B cell (primary cell): Measurements from ENCODE around the gene PRPS1. TPM values are rescaled to one million over a fixed set of nuclear protein-coding genes. Genes with fewer than 3 reads are reported as not detected.

Experiments
- ATAC-seq: fragments of 200-7000 bp; cut with Tn5 transposase; one replicate; pipeline ENCODE4 v1.10.0; 2021; ENCODE audit warnings: low read depth, mild to moderate bottlenecking, moderate number of reproducible peaks, moderate library complexity
- CTCF ChIA-PET: fragments of 350-600 bp; sonication (Branson Sonifier 250); formaldehyde crosslinking; loops from one replicate; lab custom pipeline; 2021; ENCODE audit warnings: antibody characterized with exemption, inconsistent platforms; lab: Charles Lee
- POLR2A ChIA-PET: fragments of 350-600 bp; sonication (Branson Sonifier 250); formaldehyde crosslinking; loops from one replicate; lab custom pipeline; 2021; ENCODE audit warnings: antibody characterized with exemption; lab: Charles Lee
- DNase-seq: peaks from one replicate; pipeline ENCODE4 v3.0.0; 2013
- H2AFZ ChIP-seq: 2 replicates; pipeline ENCODE4 v1.6.1; 2012; ENCODE audit warnings: mild to moderate bottlenecking, low read depth, low read length; ENCODE audit not compliant: insufficient read depth, poor library complexity, severe bottlenecking
- H3K27ac ChIP-seq, 2 donors: 1 replicate in 1 of 2; 2 replicates in 1 of 2; pipeline ENCODE4 v1.5.1; 2012 to 2013; ENCODE audit warnings: low read length in 2 of 2, mild to moderate bottlenecking in 2 of 2, moderate library complexity in 1 of 2
- H3K27me3 ChIP-seq, 4 experiments: fragments of 200-600 bp in 1 of 4; sonication (generic) in 1 of 4; replicated peaks in 1 of 4; 1 replicate in 2 of 4; 2 replicates in 2 of 4; pipeline versions ENCODE4 v1.6.1 to v1.7.0; 2013 to 2016; ENCODE audit warnings: low read length in 3 of 4, mild to moderate bottlenecking in 2 of 4, mixed read lengths in 1 of 4, moderate library complexity in 1 of 4; ENCODE audit not compliant: insufficient read depth in 4 of 4, control insufficient read depth in 3 of 4; ENCODE audit errors: control extremely low read depth in 1 of 4
- H3K36me3 ChIP-seq, 2 experiments: replicated peaks in 1 of 2; 1 replicate in 1 of 2; 2 replicates in 1 of 2; pipeline versions ENCODE4 v1.6.1 to v1.7.1; 2013; ENCODE audit warnings: low read length in 1 of 2; ENCODE audit not compliant: insufficient read depth in 2 of 2, control insufficient read depth in 1 of 2; ENCODE audit errors: control extremely low read depth in 1 of 2, extremely low read depth in 1 of 2
- H3K4me1 ChIP-seq, 2 donors: fragments of 200-600 bp in 1 of 2; sonication (generic) in 1 of 2; 1 replicate in 1 of 2; 2 replicates in 1 of 2; pipeline versions ENCODE4 v1.5.1 to v1.6.1; 2013 to 2017; ENCODE audit warnings: low read length in 2 of 2; ENCODE audit not compliant: control insufficient read depth in 2 of 2, insufficient read depth in 2 of 2
- H3K4me2 ChIP-seq: replicated peaks from 2 replicates; pipeline ENCODE3; 2012; ENCODE audit warnings: mild to moderate bottlenecking, low read depth, low read length; ENCODE audit not compliant: poor library complexity, severe bottlenecking
- H3K4me3 ChIP-seq, 5 experiments: fragments of 200-600 bp in 1 of 5; sonication (generic) in 1 of 5; 1 replicate in 3 of 5; 2 replicates in 2 of 5; pipeline versions ENCODE4 v1.5.1 to v1.7.0; 2011 to 2016; ENCODE audit warnings: low read length in 4 of 5, mild to moderate bottlenecking in 4 of 5, low read depth in 2 of 5, control low read depth in 1 of 5, moderate library complexity in 1 of 5; ENCODE audit not compliant: insufficient read depth in 1 of 5; ENCODE audit errors: control extremely low read depth in 1 of 5, extremely low read depth in 1 of 5
- H3K79me2 ChIP-seq: fragments of 200-600 bp; sonication (generic); one replicate; pipeline ENCODE4 v1.6.0; 2016; ENCODE audit warnings: low read length; ENCODE audit not compliant: control insufficient read depth, insufficient read depth
- H3K9ac ChIP-seq: fragments of 200-600 bp; sonication (generic); 2 replicates; pipeline ENCODE4 v1.6.1; 2017; ENCODE audit warnings: mild to moderate bottlenecking, low read length, moderate library complexity
- H3K9me3 ChIP-seq, 3 donors: one replicate each; pipeline versions ENCODE4 v1.6.1 to v1.7.1; 2013; ENCODE audit warnings: low read length in 2 of 3; ENCODE audit not compliant: control insufficient read depth in 2 of 3, insufficient read depth in 1 of 3; ENCODE audit errors: control extremely low read depth in 1 of 3
- H4K20me1 ChIP-seq: 2 replicates; pipeline ENCODE4 v1.6.0; 2012; ENCODE audit warnings: mild to moderate bottlenecking, low read length; ENCODE audit not compliant: insufficient read depth, control insufficient read depth, poor library complexity, severe bottlenecking
- H3K27ac Mint-ChIP-seq: one replicate; pipeline ENCODE4 v1.8.0; 2021; ENCODE audit warnings: mixed read lengths
- H3K27me3 Mint-ChIP-seq: one replicate; pipeline ENCODE4 v1.8.0; 2021; ENCODE audit warnings: mixed read lengths
- H3K4me1 Mint-ChIP-seq: one replicate; pipeline ENCODE4 v1.8.0; 2021; ENCODE audit warnings: mixed read lengths
- H3K4me3 Mint-ChIP-seq: one replicate; pipeline ENCODE4 v1.8.0; 2021; ENCODE audit warnings: mixed read lengths
- H3K9me3 Mint-ChIP-seq: one replicate; pipeline ENCODE4 v1.8.0; 2022; ENCODE audit warnings: mixed read lengths; ENCODE audit not compliant: insufficient read depth
- CTCF ChIP-seq: fragments of 200-600 bp; IDR thresholded peaks from one replicate; pipeline ENCODE4 v1.8.0; 2022; ENCODE audit warnings: antibody characterized with exemption, mild to moderate bottlenecking
- EZH2 ChIP-seq: IDR thresholded peaks from 2 replicates; pipeline ENCODE4 v1.6.1; 2012; ENCODE audit warnings: borderline replicate concordance, low read depth, mild to moderate bottlenecking, moderate library complexity, low read length; ENCODE audit not compliant: insufficient read depth, poor library complexity, severe bottlenecking
- WGBS: methylation state at CpG from one replicate; pipeline ENCODE4 v1.1.5; 2013; ENCODE audit warnings: missing lambda C conversion rate; ENCODE audit not compliant: insufficient coverage; 5-methylcytosine and 5-hydroxymethylcytosine counted together
- intact Hi-C: fragments of 100-400 bp; cut with micrococcal nuclease; formaldehyde crosslinking; loops from one replicate; pipeline ENCODE4 v1.10.0; 2022
- polyA plus RNA-seq: library from polyadenylated mRNA; depleted of rRNA; stranded (reverse); fragments of >200 nt; gene quantifications from 2 replicates; pipeline ENCODE4 v1.2.3, GENCODE V29; 2012
- total RNA-seq, 2 donors: library from RNA; stranded (reverse); fragments of 120-200 nt in 1 of 2; gene quantifications; 1 replicate in 1 of 2; 2 replicates in 1 of 2; pipeline versions ENCODE4 v1.2.3 to v1.2.4, GENCODE V29; 2013 to 2022

The PRPS1 gene
- total and polyA plus RNA-seq, 2 donors (not counting 1 experiment from before 2014, with no cell fraction given), result 42.2 to 52.1 TPM

DNA sequence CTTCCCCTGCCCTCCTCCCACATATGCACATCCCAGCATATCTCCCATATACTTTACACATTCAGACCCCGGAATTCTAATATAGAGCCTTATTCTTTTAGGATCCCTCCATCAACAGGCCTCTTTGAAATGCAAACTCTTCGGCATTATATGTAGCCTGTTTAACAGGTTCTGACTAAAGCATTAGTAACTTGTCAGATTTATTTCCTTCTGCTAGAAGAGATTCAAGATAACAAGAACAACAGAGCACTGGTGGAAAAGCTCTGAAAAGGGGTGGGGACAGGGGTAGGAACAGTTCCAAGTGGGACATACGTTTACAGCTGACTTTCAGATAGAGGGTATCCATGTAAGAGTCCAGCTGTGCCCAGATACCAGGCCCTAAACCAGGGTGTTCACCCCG lies 31.7 kb upstream of the PRPS1 start:
- no peak for TF ChIP-seq CTCF
- no peak for TF ChIP-seq EZH2
- Mint-ChIP-seq H3K9me3 (no peaks in the 10 kb centered on the region), H3K27me3 (no peaks in the 10 kb centered on the region), H3K4me3 (no peak overlapping the region), H3K27ac (no peak overlapping the region), H3K4me1 (no peaks in the 10 kb centered on the region)
- ChIA-PET CTCF (no interaction called here), POLR2A (no interaction called here)
- 60% methylated on average over 1 of the region's 4 CpGs for WGBS
- H3K9me3 ChIP-seq, result no peaks in the 10 kb centered on the region
- no peak overlapping the region for H3K4me3 ChIP-seq
- DNase-seq, result no peak
- no peaks in the 10 kb centered on the region for H3K36me3 ChIP-seq
- no peak overlapping the region for H3K27ac ChIP-seq
- intact Hi-C loops, result no loop called here
- H3K9ac ChIP-seq, result no peak overlapping the region
- no peak for ATAC-seq
- H3K79me2 ChIP-seq, result no peaks in the 10 kb centered on the region
- H3K4me1 ChIP-seq, result no peaks in the 10 kb centered on the region
- H2AFZ ChIP-seq, result no peak overlapping the region
- no peaks in the 10 kb centered on the region for H4K20me1 ChIP-seq
- no peaks in the 10 kb centered on the region for H3K27me3 ChIP-seq
- H3K4me2 ChIP-seq, result no peak overlapping the region

DNA sequence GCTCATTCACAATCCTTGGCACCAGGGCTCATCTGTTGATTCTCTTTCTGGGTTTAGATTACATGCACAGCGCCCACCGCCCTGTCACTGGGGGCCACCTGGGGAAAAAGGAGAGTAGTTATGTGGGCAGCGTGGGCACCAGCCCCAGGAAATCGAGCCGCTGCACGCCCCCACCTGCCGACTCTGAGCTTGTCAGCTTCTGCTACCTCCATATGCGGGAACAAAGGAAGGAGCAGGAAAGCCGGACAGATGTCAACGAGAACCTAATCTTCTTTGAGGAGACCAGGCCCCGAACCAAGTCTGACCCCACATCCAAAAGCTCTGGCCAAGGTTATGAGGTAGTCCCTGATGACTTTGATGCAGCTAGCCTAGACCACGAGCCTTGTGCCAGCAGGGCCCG lies 31.0 kb upstream of the PRPS1 start:
- POLR2A ChIA-PET, result no interaction called here

More for the DNA sequence above, 31.0 kb upstream of the PRPS1 start:
- intact Hi-C loops, result no loop called here
- Mint-ChIP-seq H3K27me3 (no peaks in the 10 kb centered on the region), H3K27ac (no peak overlapping the region), H3K9me3 (no peaks in the 10 kb centered on the region), H3K4me1 (no peaks in the 10 kb centered on the region), H3K4me3 (no peak overlapping the region)
- CTCF ChIA-PET, result no interaction called here
- WGBS, result 93% methylated on average over 7 of the region's 13 CpGs
- DNase-seq, result no peak
- Histone ChIP-seq H3K4me2 (no peak overlapping the region), H3K27ac (no peak overlapping the region), H4K20me1 (no peaks in the 10 kb centered on the region), H3K27me3 (no peaks in the 10 kb centered on the region), H3K36me3 (no peaks in the 10 kb centered on the region), H3K79me2 (no peaks in the 10 kb centered on the region), H3K4me3 (no peak overlapping the region), H3K9me3 (no peaks in the 10 kb centered on the region), H3K4me1 (no peaks in the 10 kb centered on the region), H2AFZ (no peak overlapping the region), H3K9ac (no peak overlapping the region)
- TF ChIP-seq EZH2, result no peak
- TF ChIP-seq CTCF, result no peak
- ATAC-seq, result no peak
